Neural progenitor cell (in vitro differentiated cells): ENCODE measurements around the gene MRPL4. TPM values are rescaled to one million over a fixed set of nuclear protein-coding genes. Genes with fewer than 3 reads are reported as not detected.
A peak's percentile ranks its signal among the peaks of the same experiment; 100 is the strongest.

ENCODE experiments used
- DNase-seq: peaks from one replicate; pipeline ENCODE4 v3.0.0-alpha.2; 2016; ENCODE audit warnings: low spot score
- H2AFZ ChIP-seq: fragments of 200-600 bp; sonication (generic); replicated peaks from 2 replicates; pipeline ENCODE4 v1.6.1; 2016; ENCODE audit warnings: antibody characterized with exemption
- H3F3A ChIP-seq: fragments of 200-600 bp; sonication (generic); 2 replicates; pipeline ENCODE4 v1.6.1; 2016; ENCODE audit warnings: antibody characterized with exemption, low read depth
- H3K27ac ChIP-seq: fragments of 200-600 bp; sonication (generic); 2 replicates; pipeline ENCODE4 v1.5.1; 2016; ENCODE audit warnings: mild to moderate bottlenecking
- H3K27me3 ChIP-seq: fragments of 200-600 bp; sonication (generic); 2 replicates; pipeline ENCODE4 v1.6.1; 2016; ENCODE audit warnings: mild to moderate bottlenecking, moderate library complexity
- H3K36me3 ChIP-seq: fragments of 200-600 bp; sonication (generic); 2 replicates; pipeline ENCODE4 v1.5.1; 2016
- H3K4me1 ChIP-seq: fragments of 200-600 bp; sonication (generic); 2 replicates; pipeline ENCODE4 v1.6.1; 2016; ENCODE audit warnings: mixed run types
- H3K4me2 ChIP-seq: fragments of 200-600 bp; sonication (generic); 2 replicates; pipeline ENCODE4 v1.6.1; 2016
- H3K4me3 ChIP-seq: fragments of 200-600 bp; sonication (generic); 2 replicates; pipeline ENCODE4 v1.5.1; 2016
- H3K79me2 ChIP-seq: fragments of 200-600 bp; sonication (generic); 2 replicates; pipeline ENCODE4 v1.6.1; 2016; ENCODE audit warnings: low read depth
- H3K9ac ChIP-seq: fragments of 200-600 bp; sonication (generic); 2 replicates; pipeline ENCODE4 v1.6.1; 2016
- H3K9me3 ChIP-seq: fragments of 200-600 bp; sonication (generic); 2 replicates; pipeline ENCODE4 v1.5.1; 2016; ENCODE audit warnings: low read depth
- H4K20me1 ChIP-seq: fragments of 200-600 bp; sonication (generic); 2 replicates; pipeline ENCODE4 v1.6.1; 2016; ENCODE audit warnings: low read depth
- H3K27ac Mint-ChIP-seq: 3 replicates; pipeline ENCODE4 v1.8.0; 2021; ENCODE audit warnings: mixed read lengths
- H3K27me3 Mint-ChIP-seq: 2 replicates; pipeline ENCODE4 v1.8.0; 2022; ENCODE audit warnings: low read depth, mild to moderate bottlenecking, inconsistent platforms, moderate library complexity, mixed read lengths; ENCODE audit not compliant: insufficient read depth
- H3K36me3 Mint-ChIP-seq: 3 replicates; pipeline ENCODE4 v1.8.0; 2021; ENCODE audit warnings: mixed read lengths
- H3K4me1 Mint-ChIP-seq: 3 replicates; pipeline ENCODE4 v1.8.0; 2021; ENCODE audit warnings: mixed read lengths
- H3K4me3 Mint-ChIP-seq: 3 replicates; pipeline ENCODE4 v1.8.0; 2021; ENCODE audit warnings: mild to moderate bottlenecking, moderate library complexity, mixed read lengths
- H3K9me3 Mint-ChIP-seq: 3 replicates; pipeline ENCODE4 v1.8.0; 2020; ENCODE audit warnings: mixed read lengths
- CTCF ChIP-seq: fragments of 200-600 bp; sonication (generic); IDR thresholded peaks from 2 replicates; pipeline ENCODE4 v1.5.1; 2017; ENCODE audit warnings: antibody characterized with exemption, mild to moderate bottlenecking
- EZH2 ChIP-seq: fragments of 200-600 bp; sonication (generic); IDR thresholded peaks from 2 replicates; pipeline ENCODE4 v1.6.1; 2017; ENCODE audit warnings: antibody characterized with exemption, mild to moderate bottlenecking, moderate library complexity
- EZH2phosphoT487 ChIP-seq: fragments of 200-600 bp; sonication (generic); IDR thresholded peaks from 2 replicates; pipeline ENCODE4 v1.6.1; 2017; ENCODE audit warnings: antibody characterized with exemption
- total RNA-seq: library from RNA; depleted of rRNA; stranded (reverse); fragments of >200 nt; gene quantifications from 2 replicates; pipeline ENCODE4 v1.2.3, GENCODE V29; 2015; ENCODE audit warnings: low replicate concordance

The MRPL4 gene
- total RNA-seq, 1 donor from 2014 or later: 22.5 TPM

- Mint-ChIP-seq H3K27ac (peak overlapping the region; percentile 43), H3K27me3 (no peaks in the 10 kb centered on the region), H3K4me3 (no peak overlapping the region), H3K36me3 (no peaks in the 10 kb centered on the region), H3K4me1 (no peaks in the 10 kb centered on the region), H3K9me3 (no peaks in the 10 kb centered on the region)
- TF ChIP-seq EZH2phosphoT487: no peak
- Histone ChIP-seq H3K4me3 (no peak overlapping the region), H2AFZ (no peak overlapping the region), H3K9me3 (no peaks in the 10 kb centered on the region), H3K36me3 (no peaks in the 10 kb centered on the region), H3K27me3 (no peaks in the 10 kb centered on the region), H3K9ac (no peak overlapping the region), H3K4me2 (no peak overlapping the region), H3F3A (no peaks in the 10 kb centered on the region), H3K27ac (no peak overlapping the region), H4K20me1 (no peaks in the 10 kb centered on the region), H3K4me1 (no peaks in the 10 kb centered on the region), H3K79me2 (no peaks in the 10 kb centered on the region)
- no peak for DNase-seq
Measured at GRCh38 chr19:10206226-10206885, 45.7 kb upstream of the MRPL4 start.

GRCh38 chr19:10207026-10207425 lies 45.0 kb upstream of the MRPL4 start:
- Histone ChIP-seq H3K79me2 (no peaks in the 10 kb centered on the region), H3K4me3 (no peak overlapping the region), H3K9me3 (no peaks in the 10 kb centered on the region), H3K9ac (no peak overlapping the region), H3K27me3 (no peaks in the 10 kb centered on the region), H4K20me1 (no peaks in the 10 kb centered on the region), H3K4me1 (no peaks in the 10 kb centered on the region), H2AFZ (no peak overlapping the region), H3K27ac (no peak overlapping the region), H3K36me3 (no peaks in the 10 kb centered on the region), H3K4me2 (no peak overlapping the region), H3F3A (no peaks in the 10 kb centered on the region)
- Mint-ChIP-seq H3K9me3 (no peaks in the 10 kb centered on the region), H3K4me3 (no peak overlapping the region), H3K27ac (peak overlapping the region; percentile 43), H3K27me3 (no peaks in the 10 kb centered on the region), H3K36me3 (no peaks in the 10 kb centered on the region), H3K4me1 (no peaks in the 10 kb centered on the region)
- no peak for TF ChIP-seq EZH2phosphoT487
- TF ChIP-seq CTCF: no peak
- no peak for TF ChIP-seq EZH2
- DNase-seq: no peak

DNA sequence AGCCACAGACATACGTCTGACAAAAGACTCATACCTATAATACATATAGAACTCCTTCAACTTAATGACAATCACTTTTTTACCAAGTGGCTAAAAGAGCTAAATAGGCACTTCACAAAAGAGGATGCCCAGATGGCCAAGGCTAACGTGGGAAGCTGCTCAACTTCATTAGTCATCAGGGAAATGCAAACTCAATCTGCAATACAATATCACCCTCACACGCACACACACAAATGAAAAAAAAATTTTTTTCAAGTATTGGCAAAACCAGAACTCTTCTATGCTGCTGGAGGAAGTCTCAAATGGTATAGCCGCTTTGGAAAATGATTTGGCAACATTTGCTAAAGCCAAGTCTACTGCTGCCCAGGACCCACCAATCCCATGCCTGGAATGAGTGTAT lies 42.7 kb upstream of the MRPL4 start:
- Histone ChIP-seq H3K27me3 (no peaks in the 10 kb centered on the region), H3K4me1 (no peaks in the 10 kb centered on the region), H3F3A (no peaks in the 10 kb centered on the region), H2AFZ (no peak overlapping the region), H3K36me3 (no peaks in the 10 kb centered on the region), H3K9ac (peak overlapping the region; percentile 13), H3K4me3 (no peak overlapping the region), H3K9me3 (no peaks in the 10 kb centered on the region), H3K4me2 (no peak overlapping the region), H3K27ac (no peak overlapping the region), H4K20me1 (no peaks in the 10 kb centered on the region), H3K79me2 (no peaks in the 10 kb centered on the region)
- Mint-ChIP-seq H3K36me3 (no peaks in the 10 kb centered on the region), H3K27me3 (no peaks in the 10 kb centered on the region), H3K27ac (no peak overlapping the region), H3K4me1 (no peaks in the 10 kb centered on the region), H3K4me3 (no peak overlapping the region), H3K9me3 (no peaks in the 10 kb centered on the region)
- no peak for TF ChIP-seq EZH2
- no peak for TF ChIP-seq EZH2phosphoT487
- no peak for TF ChIP-seq CTCF
- no peak for DNase-seq

GRCh38 chr19:10211061-10211460 lies 41.0 kb upstream of the MRPL4 start:
- Mint-ChIP-seq H3K27me3 (peaks cover 4% of the 10 kb centered on the region), H3K9me3 (no peaks in the 10 kb centered on the region), H3K36me3 (no peaks in the 10 kb centered on the region), H3K4me3 (no peak overlapping the region), H3K4me1 (no peaks in the 10 kb centered on the region), H3K27ac (no peak overlapping the region)
- no peak overlapping the region for H2AFZ ChIP-seq
- no peaks in the 10 kb centered on the region for H3K36me3 ChIP-seq
- H3K4me1 ChIP-seq: no peaks in the 10 kb centered on the region
- no peak for DNase-seq
- no peak overlapping the region for H3K9ac ChIP-seq
- H3K79me2 ChIP-seq: no peaks in the 10 kb centered on the region
- H3K27me3 ChIP-seq: no peaks in the 10 kb centered on the region
- H3K9me3 ChIP-seq: no peaks in the 10 kb centered on the region
- no peaks in the 10 kb centered on the region for H4K20me1 ChIP-seq
- H3K27ac ChIP-seq: no peak overlapping the region
- TF ChIP-seq EZH2phosphoT487 (no peak), EZH2 (no peak), CTCF (no peak)
- no peak overlapping the region for H3K4me3 ChIP-seq
- no peak overlapping the region for H3K4me2 ChIP-seq
- H3F3A ChIP-seq: no peaks in the 10 kb centered on the region
